ENCODE measurements around the gene ZNF358.

ZNF358 gene

DNA sequence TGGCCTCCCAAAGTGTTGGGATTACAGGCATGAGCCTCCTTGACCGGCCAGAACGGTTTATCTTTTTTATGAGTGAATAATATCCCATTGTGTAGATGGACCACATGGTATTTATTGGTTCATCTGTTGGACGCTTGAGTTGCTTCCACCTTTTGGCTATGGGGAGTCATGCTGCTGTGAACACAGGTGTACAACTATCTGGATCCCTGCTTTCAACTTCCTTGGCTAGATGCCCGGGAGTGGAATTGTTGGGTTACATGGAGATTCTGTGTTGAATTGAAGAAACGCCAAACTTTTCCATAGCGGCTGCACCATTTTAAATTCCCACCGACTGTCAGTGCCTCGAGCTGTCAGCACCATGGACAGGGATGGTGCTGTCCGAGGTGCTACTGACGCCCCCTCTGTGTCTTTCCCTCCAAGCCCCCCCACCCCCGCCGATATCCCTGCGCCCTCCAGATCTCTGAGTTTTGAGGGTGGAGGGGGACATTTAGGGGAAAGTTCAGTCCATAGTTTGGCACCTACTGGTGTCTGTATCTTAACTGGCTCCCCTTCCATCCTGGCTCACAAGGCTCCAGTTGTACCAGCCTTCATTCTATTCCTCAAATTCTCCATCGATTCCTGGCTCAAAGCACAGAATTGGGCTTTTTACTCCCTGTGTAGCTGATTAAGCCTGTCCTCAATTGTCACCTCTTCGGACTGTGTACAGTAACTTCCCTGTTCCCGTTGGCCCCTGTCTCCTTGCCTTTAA, 46.9 kb downstream of the ZNF358 start:
- DNase-seq, result no peak

DNA sequence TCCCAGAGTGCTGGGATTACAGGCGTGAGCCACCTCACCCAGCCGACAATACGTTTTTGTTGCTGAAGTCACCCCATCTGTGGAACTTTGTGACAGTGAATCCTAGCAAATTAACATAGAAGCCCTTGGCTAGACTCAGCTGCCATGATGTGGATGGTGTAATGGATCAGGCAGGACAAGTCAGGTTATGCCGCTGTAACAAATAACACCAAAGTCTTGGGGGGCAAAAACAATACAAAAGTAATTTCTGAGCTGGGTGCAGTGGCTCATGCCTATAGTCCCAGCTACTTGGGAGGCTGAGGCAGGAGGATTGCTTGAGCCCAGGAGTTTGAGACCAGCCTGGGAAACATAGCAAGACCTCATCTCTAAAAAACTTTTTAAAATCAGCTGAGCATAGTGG, 49.0 kb downstream of the ZNF358 start:
- no peak for DNase-seq

DNA sequence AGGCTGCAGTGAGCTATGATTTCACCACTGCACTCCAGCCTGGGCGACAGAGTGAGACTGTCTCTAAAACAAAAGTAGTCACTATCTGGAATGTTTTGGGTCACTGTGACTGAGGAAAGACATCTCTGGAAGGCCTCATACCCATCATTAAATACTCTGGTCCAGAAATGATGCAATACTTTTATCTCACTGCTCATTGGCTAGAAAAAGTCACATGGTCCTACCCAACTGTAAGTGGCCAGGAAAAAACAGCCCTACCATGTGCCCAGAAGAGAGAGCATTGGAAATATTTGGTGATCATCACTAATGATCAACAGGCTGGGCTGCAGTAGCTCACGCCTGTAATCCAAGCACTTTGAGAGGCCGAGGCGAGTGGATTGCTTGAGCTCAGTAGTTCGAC, 49.4 kb downstream of the ZNF358 start:
- DNase-seq, result no peak
